GM19463 (cell line): ENCODE results near the gene CIB4.

ENCODE experiments used
- ATAC-seq: cut with Tn5 transposase; IDR thresholded peaks from one replicate; pipeline ENCODE4 v1.9.1; 2021; ENCODE audit warnings: mild to moderate bottlenecking, moderate library complexity; ENCODE audit not compliant: unreplicated experiment

CIB4 gene

GRCh38 chr2:26533661-26534060 is 107.5 kb downstream of the CIB4 start:
- ATAC-seq, result no peak

GRCh38 chr2:26532301-26533250 is 108.6 kb downstream of the CIB4 start:
- ATAC-seq, result no peak
